ENCODE measurements around the gene SASH1. TPM values are rescaled to one million over a fixed set of nuclear protein-coding genes. Genes with fewer than 3 reads are reported as not detected.

The SASH1 gene
- total and polyA plus RNA-seq, 2 donors (not counting 3 experiments of a cell fraction or from before 2014, with no cell fraction given) = 18.5 to 103 TPM

DNA sequence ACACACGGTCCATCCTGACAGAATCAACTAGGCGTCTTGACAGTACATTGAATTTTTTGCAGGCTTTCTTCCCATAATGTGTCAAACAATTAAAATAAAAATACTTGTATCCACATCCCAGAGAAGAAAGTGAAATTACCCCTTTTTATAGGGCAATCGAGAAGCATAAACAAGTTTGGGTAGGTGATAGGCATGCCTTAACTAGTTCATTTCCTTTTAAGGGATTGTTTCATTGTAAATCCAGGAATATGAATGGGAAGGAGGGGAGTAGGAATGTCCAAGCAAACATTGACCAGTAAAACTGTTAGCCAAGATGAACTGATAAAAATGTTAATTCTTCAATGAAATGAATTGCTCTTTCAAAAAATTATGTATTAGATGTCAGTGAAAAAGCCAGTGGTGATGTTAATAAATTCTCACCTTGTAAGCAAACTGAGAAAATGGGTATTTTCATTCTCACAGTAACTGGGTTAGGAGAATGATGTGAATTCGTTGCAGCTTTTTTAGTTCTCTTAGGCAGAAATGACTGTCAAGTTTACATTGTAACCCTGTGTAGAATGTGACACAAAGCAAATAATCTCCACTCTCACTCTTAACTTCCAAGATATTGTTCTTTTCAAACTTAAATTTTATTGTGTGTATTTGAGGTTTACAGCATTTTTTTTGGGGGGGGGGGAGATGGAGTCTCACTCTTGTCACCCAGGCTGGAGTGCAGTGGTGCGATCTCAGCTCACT lies 31.6 kb downstream of the SASH1 start:
- ChIA-PET POLR2A (no interaction called here), CTCF (no interaction called here)
- no peaks in the 10 kb centered on the region for H4K20me1 ChIP-seq (replicated peaks; ENCODE audit: control insufficient read depth, extremely low read depth, insufficient read depth, low read length)
- no peaks in the 10 kb centered on the region for H3K27me3 ChIP-seq (ENCODE audit: control insufficient read depth in 2 of 2, insufficient read depth in 2 of 2, low read length in 2 of 2)
- no peak for FAIRE-seq
- H3K9ac ChIP-seq (replicated peaks; ENCODE audit: extremely low read depth, insufficient read depth, low read length) = no peak overlapping the region
- no peak overlapping the region for H3K4me3 ChIP-seq (replicated peaks in 1 of 3; ENCODE audit: insufficient read depth in 1 of 3, low read depth in 1 of 3, low read length in 3 of 3)
- TF ChIP-seq MYC (IDR thresholded peaks at IDR 0.05; ENCODE audit: low read depth, low read length) (no peak), JUN (IDR thresholded peaks at IDR 0.05; ENCODE audit: borderline replicate concordance, insufficient read depth, insufficient read length, low read depth) (no peak), EZH2 (IDR thresholded peaks at IDR 0.05; ENCODE audit: borderline replicate concordance, low read depth, low read length, severe bottlenecking) (no peak)
- TF ChIP-seq, protein P1, sequence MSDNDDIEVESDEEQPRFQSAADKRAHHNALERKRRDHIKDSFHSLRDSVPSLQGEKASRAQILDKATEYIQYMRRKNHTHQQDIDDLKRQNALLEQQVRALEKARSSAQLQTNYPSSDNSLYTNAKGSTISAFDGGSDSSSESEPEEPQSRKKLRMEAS (IDR thresholded peaks at IDR 0.05; ENCODE audit: insufficient read depth, insufficient read length) = no peak
- DNase-seq (ENCODE audit: low read depth, low spot score) = no peak
- H3K27ac ChIP-seq (ENCODE audit: insufficient read depth, low read depth, low read length) = no peak overlapping the region
- H3K9me1 ChIP-seq (replicated peaks; ENCODE audit: control insufficient read depth, extremely low read depth, insufficient read depth, low read length) = no peaks in the 10 kb centered on the region
- peaks cover 35% of the 10 kb centered on the region for H3K4me1 ChIP-seq (ENCODE audit: control insufficient read depth, extremely low read depth, insufficient read depth, low read length)
- no peak overlapping the region for H3K4me2 ChIP-seq (ENCODE audit: insufficient read depth, low read length)
- intact Hi-C loops (cut with micrococcal nuclease) = no loop called here
- peaks cover 97% of the 10 kb centered on the region for H3K79me2 ChIP-seq (ENCODE audit: control insufficient read depth, insufficient read depth, low read length)
- no peak overlapping the region for H2AFZ ChIP-seq (ENCODE audit: low read depth, low read length)
- dilution Hi-C loops (cut with MboI; ENCODE audit: extremely low pct_ligation_motif_present, low sequenced_read_pairs) = no loop called here
- TSS peak; percentile 11 for BruUV-seq (replicated peaks)
- H3K36me3 ChIP-seq (ENCODE audit: control insufficient read depth in 2 of 2, extremely low read depth in 1 of 2, insufficient read depth in 2 of 2, low read length in 2 of 2) = peaks cover 2 to 4% of the 10 kb centered on the region in 2 experiments
- no peaks in the 10 kb centered on the region for H3K9me3 ChIP-seq (replicated peaks; ENCODE audit: control insufficient read depth, insufficient read depth, low read length)

DNA sequence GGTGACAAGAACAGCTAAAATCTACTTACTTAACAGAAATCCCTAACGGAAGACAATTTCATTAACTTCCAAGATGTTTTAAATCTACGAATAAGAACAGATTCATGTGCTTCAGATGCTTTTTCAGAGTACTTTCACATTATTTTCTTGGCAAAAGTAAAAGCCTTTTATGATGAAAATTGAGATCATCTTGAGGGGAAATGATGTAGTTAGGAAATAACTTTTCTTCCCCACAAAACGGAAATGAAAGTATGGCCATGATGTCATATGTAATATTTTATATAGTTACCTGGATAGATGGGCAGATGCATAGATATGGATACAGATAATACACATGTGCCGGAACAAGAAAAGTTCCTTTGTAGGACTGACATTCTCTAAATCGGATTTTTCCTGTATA lies 32.8 kb downstream of the SASH1 start:
- peaks cover 25% of the 10 kb centered on the region for H3K4me1 ChIP-seq (ENCODE audit: control insufficient read depth, extremely low read depth, insufficient read depth, low read length)
- TF ChIP-seq JUN (IDR thresholded peaks at IDR 0.05; ENCODE audit: borderline replicate concordance, insufficient read depth, insufficient read length, low read depth) (peak; percentile 24), FOS (IDR thresholded peaks at IDR 0.05; ENCODE audit: borderline replicate concordance, insufficient read depth, low read length) (no peak)
- H2AFZ ChIP-seq (ENCODE audit: low read depth, low read length) = no peak overlapping the region
- no peaks in the 10 kb centered on the region for H4K20me1 ChIP-seq (replicated peaks; ENCODE audit: control insufficient read depth, extremely low read depth, insufficient read depth, low read length)
- POLR2A ChIA-PET = no interaction called here
- intact Hi-C loops (cut with micrococcal nuclease) (no loop called here), dilution Hi-C loops (cut with MboI; ENCODE audit: extremely low pct_ligation_motif_present, low sequenced_read_pairs) (no loop called here)
- H3K4me2 ChIP-seq (ENCODE audit: insufficient read depth, low read length) = no peak overlapping the region
- CTCF ChIA-PET = no interaction called here
- H3K27ac ChIP-seq (ENCODE audit: insufficient read depth, low read depth, low read length) = peak overlapping the region; percentile 16
- H3K36me3 ChIP-seq (ENCODE audit: control insufficient read depth in 2 of 2, extremely low read depth in 1 of 2, insufficient read depth in 2 of 2, low read length in 2 of 2) = peaks cover 2 to 4% of the 10 kb centered on the region in 2 experiments
- H3K9me3 ChIP-seq (replicated peaks; ENCODE audit: control insufficient read depth, insufficient read depth, low read length) = no peaks in the 10 kb centered on the region
- DNase-seq (ENCODE audit: low read depth, low spot score) (no peak), FAIRE-seq (no peak)
- no TSS peak for BruUV-seq (replicated peaks)
- H3K9me1 ChIP-seq (replicated peaks; ENCODE audit: control insufficient read depth, extremely low read depth, insufficient read depth, low read length) = no peaks in the 10 kb centered on the region
- peaks cover 97% of the 10 kb centered on the region for H3K79me2 ChIP-seq (ENCODE audit: control insufficient read depth, insufficient read depth, low read length)
- H3K27me3 ChIP-seq (ENCODE audit: control insufficient read depth in 2 of 2, insufficient read depth in 2 of 2, low read length in 2 of 2) = no peaks in the 10 kb centered on the region
- H3K9ac ChIP-seq (replicated peaks; ENCODE audit: extremely low read depth, insufficient read depth, low read length) = no peak overlapping the region
- no peak overlapping the region for H3K4me3 ChIP-seq (replicated peaks in 1 of 3; ENCODE audit: insufficient read depth in 1 of 3, low read depth in 1 of 3, low read length in 3 of 3)

Data from endothelial cell of umbilical vein (primary cell).